Endothelial cell of umbilical vein (primary cell): ENCODE results near the gene RASGRP1. TPM values are rescaled to one million over a fixed set of nuclear protein-coding genes. Genes with fewer than 3 reads are reported as not detected.

Experiments used
- BruUV-seq: library from RNA; stranded (reverse); fragments of 400-500 nt; replicated peaks from 2 replicates; lab custom pipeline; 2021; lab: Mats Ljungman, UMichigan
- CTCF ChIA-PET: fragments of 300-600, 350-600 bp; sonication (Branson Sonifier 250); formaldehyde crosslinking; loops from one replicate; lab custom pipeline; 2021; ENCODE audit warnings: antibody characterized with exemption, inconsistent platforms; lab: Charles Lee
- POLR2A ChIA-PET: fragments of 300-600, 350-600 bp; sonication (Branson Sonifier 250); formaldehyde crosslinking; loops from one replicate; lab custom pipeline; 2021; ENCODE audit warnings: antibody characterized with exemption, inconsistent platforms; lab: Charles Lee
- DNase-seq: peaks from one replicate; pipeline ENCODE4 v3.0.0-alpha.2; 2011; ENCODE audit warnings: low read depth, low spot score
- FAIRE-seq: peaks from 2 replicates; lab custom pipeline; 2011; peaks lifted over from hg19 to GRCh38; lab: Jason Lieb, UNC
- H2AFZ ChIP-seq: 2 replicates; pipeline ENCODE4 v1.6.0; 2012; ENCODE audit warnings: low read depth, low read length, control low read depth, inconsistent platforms
- H3K27ac ChIP-seq: 2 replicates; pipeline ENCODE4 v1.5.1; 2011; ENCODE audit warnings: low read depth, mild to moderate bottlenecking, control low read depth, low read length, moderate library complexity; ENCODE audit not compliant: insufficient read depth
- H3K27me3 ChIP-seq, 2 experiments: 2 replicates each; pipeline versions ENCODE4 v1.6.0 to v1.6.1; 2011; ENCODE audit warnings: low read length in 2 of 2, mixed read lengths in 1 of 2; ENCODE audit not compliant: control insufficient read depth in 2 of 2, insufficient read depth in 2 of 2
- H3K36me3 ChIP-seq, 2 experiments: 2 replicates in 1 of 2; 3 replicates in 1 of 2; pipeline ENCODE4 v1.5.1; 2011; ENCODE audit warnings: low read length in 2 of 2, mild to moderate bottlenecking in 1 of 2, moderate library complexity in 1 of 2; ENCODE audit not compliant: control insufficient read depth in 2 of 2, insufficient read depth in 2 of 2; ENCODE audit errors: extremely low read depth in 1 of 2
- H3K4me1 ChIP-seq: 3 replicates; pipeline ENCODE4 v1.5.1; 2011; ENCODE audit warnings: mild to moderate bottlenecking, low read length; ENCODE audit not compliant: control insufficient read depth, insufficient read depth; ENCODE audit errors: extremely low read depth
- H3K4me2 ChIP-seq: 2 replicates; pipeline ENCODE4 v1.6.1; 2011; ENCODE audit warnings: low read length, control low read depth, mixed read lengths; ENCODE audit not compliant: insufficient read depth
- H3K4me3 ChIP-seq, 3 experiments: fragments of 200-600 bp in 1 of 3; sonication (generic), shearing (Covaris generic) in 1 of 3; replicated peaks in 1 of 3; 2 replicates each; pipeline ENCODE4 v1.5.1; 2011 to 2016; ENCODE audit warnings: control low read depth in 3 of 3, low read length in 3 of 3, mild to moderate bottlenecking in 2 of 3, inconsistent platforms in 1 of 3, low read depth in 1 of 3, moderate library complexity in 1 of 3; ENCODE audit not compliant: insufficient read depth in 1 of 3
- H3K79me2 ChIP-seq: 2 replicates; pipeline ENCODE4 v1.6.0; 2012; ENCODE audit warnings: low read length, inconsistent platforms; ENCODE audit not compliant: control insufficient read depth, insufficient read depth
- H3K9ac ChIP-seq: replicated peaks from 2 replicates; pipeline ENCODE3; 2011; ENCODE audit warnings: low read length, control low read depth; ENCODE audit not compliant: insufficient read depth; ENCODE audit errors: extremely low read depth
- H3K9me1 ChIP-seq: replicated peaks from 3 replicates; pipeline ENCODE4 v1.6.0; 2011; ENCODE audit warnings: mild to moderate bottlenecking, low read length; ENCODE audit not compliant: control insufficient read depth, insufficient read depth; ENCODE audit errors: extremely low read depth
- H3K9me3 ChIP-seq: replicated peaks from 2 replicates; pipeline ENCODE4 v1.5.1; 2012; ENCODE audit warnings: low read length, inconsistent platforms; ENCODE audit not compliant: control insufficient read depth, insufficient read depth
- H4K20me1 ChIP-seq: replicated peaks from 2 replicates; pipeline ENCODE3; 2011; ENCODE audit warnings: mild to moderate bottlenecking, low read length; ENCODE audit not compliant: control insufficient read depth, insufficient read depth; ENCODE audit errors: extremely low read depth
- EZH2 ChIP-seq: IDR thresholded peaks from 2 replicates; pipeline ENCODE4 v1.6.1; 2012; ENCODE audit warnings: borderline replicate concordance, low read depth, mild to moderate bottlenecking, moderate library complexity, low read length, inconsistent platforms; ENCODE audit not compliant: severe bottlenecking
- GATA2 ChIP-seq: IDR thresholded peaks from 2 replicates; pipeline ENCODE4 v1.7.0; 2011; ENCODE audit warnings: low read depth, mild to moderate bottlenecking, moderate library complexity, mixed read lengths, low read length; ENCODE audit not compliant: insufficient read length, insufficient read depth
- POLR2A ChIP-seq: IDR thresholded peaks from 2 replicates; pipeline ENCODE4 v1.6.1; 2012; ENCODE audit warnings: low read depth, mild to moderate bottlenecking, control low read depth, low read length
- POLR2AphosphoS5 ChIP-seq: IDR thresholded peaks from 2 replicates; pipeline ENCODE4 v1.6.1; 2012; ENCODE audit warnings: low read depth, mild to moderate bottlenecking, control low read depth, low read length, moderate library complexity; ENCODE audit not compliant: insufficient read depth
- dilution Hi-C: fragments of 300-500 bp; cut with MboI; formaldehyde crosslinking; loops from one replicate; pipeline ENCODE4 v1.15.0; 2019; ENCODE audit warnings: low sequenced_read_pairs; ENCODE audit not compliant: extremely low pct_ligation_motif_present
- intact Hi-C: fragments of 100-400 bp; cut with micrococcal nuclease; formaldehyde crosslinking; loops from one replicate; pipeline ENCODE4 v1.10.0; 2022
- polyA plus RNA-seq, 4 experiments: library from polyadenylated mRNA; depleted of rRNA in 3 of 4; stranded (reverse) in 3 of 4; unstranded in 1 of 4; fragments of >200 nt; gene quantifications; 2 replicates each; pipeline versions ENCODE4 v1.2.1 to v1.2.3, GENCODE V29; 2011 to 2012; ENCODE audit warnings: missing spikeins in 1 of 4
- total RNA-seq: library from RNA; stranded (reverse); gene quantifications from 2 replicates; pipeline ENCODE4 v1.2.3, GENCODE V29; 2021
- TF ChIP-seq, protein P1 (sequence below): IDR thresholded peaks from 2 replicates; pipeline ENCODE4 v1.6.1; 2011; ENCODE audit not compliant: insufficient read depth, insufficient read length
- TF ChIP-seq, protein P2 (sequence below), 2 donors: IDR thresholded peaks; 1 replicate in 1 of 2; 2 replicates in 1 of 2; pipeline ENCODE4 v1.5.1; 2011; ENCODE audit warnings: low read length in 2 of 2, mild to moderate bottlenecking in 2 of 2, moderate library complexity in 2 of 2, control low read depth in 1 of 2, inconsistent platforms in 1 of 2, low read depth in 1 of 2; ENCODE audit not compliant: insufficient read depth in 1 of 2; ENCODE audit errors: extremely low read depth in 1 of 2

The RASGRP1 gene
- total and polyA plus RNA-seq, 2 donors (not counting 3 experiments of a cell fraction or from before 2014, with no cell fraction given) = 0.15 to 0.38 TPM

- Histone ChIP-seq H3K27me3 (peaks cover 12 to 20% of the 10 kb centered on the region in 2 experiments), H4K20me1 (no peaks in the 10 kb centered on the region), H3K9me1 (no peaks in the 10 kb centered on the region), H3K27ac (no peak overlapping the region), H3K79me2 (no peaks in the 10 kb centered on the region), H2AFZ (no peak overlapping the region), H3K4me3 (no peak overlapping the region), H3K4me2 (no peak overlapping the region), H3K9ac (no peak overlapping the region), H3K36me3 (no peaks in the 10 kb centered on the region), H3K4me1 (no peaks in the 10 kb centered on the region), H3K9me3 (no peaks in the 10 kb centered on the region)
- intact Hi-C loops (no loop called here), dilution Hi-C loops (no loop called here)
- POLR2A ChIA-PET = no interaction called here
- CTCF ChIA-PET = interaction anchor here (0.8 kb wide), 1 partner anchor 9 kb away, joined by 3 read pairs; no protein-coding TSS in a partner anchor
- BruUV-seq = no TSS peak
- FAIRE-seq (no peak), DNase-seq (no peak)
- TF ChIP-seq POLR2AphosphoS5 (no peak), GATA2 (no peak), POLR2A (no peak), EZH2 (no peak)
- TF ChIP-seq, protein P1, sequence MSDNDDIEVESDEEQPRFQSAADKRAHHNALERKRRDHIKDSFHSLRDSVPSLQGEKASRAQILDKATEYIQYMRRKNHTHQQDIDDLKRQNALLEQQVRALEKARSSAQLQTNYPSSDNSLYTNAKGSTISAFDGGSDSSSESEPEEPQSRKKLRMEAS = no peak
- TF ChIP-seq, protein P2, sequence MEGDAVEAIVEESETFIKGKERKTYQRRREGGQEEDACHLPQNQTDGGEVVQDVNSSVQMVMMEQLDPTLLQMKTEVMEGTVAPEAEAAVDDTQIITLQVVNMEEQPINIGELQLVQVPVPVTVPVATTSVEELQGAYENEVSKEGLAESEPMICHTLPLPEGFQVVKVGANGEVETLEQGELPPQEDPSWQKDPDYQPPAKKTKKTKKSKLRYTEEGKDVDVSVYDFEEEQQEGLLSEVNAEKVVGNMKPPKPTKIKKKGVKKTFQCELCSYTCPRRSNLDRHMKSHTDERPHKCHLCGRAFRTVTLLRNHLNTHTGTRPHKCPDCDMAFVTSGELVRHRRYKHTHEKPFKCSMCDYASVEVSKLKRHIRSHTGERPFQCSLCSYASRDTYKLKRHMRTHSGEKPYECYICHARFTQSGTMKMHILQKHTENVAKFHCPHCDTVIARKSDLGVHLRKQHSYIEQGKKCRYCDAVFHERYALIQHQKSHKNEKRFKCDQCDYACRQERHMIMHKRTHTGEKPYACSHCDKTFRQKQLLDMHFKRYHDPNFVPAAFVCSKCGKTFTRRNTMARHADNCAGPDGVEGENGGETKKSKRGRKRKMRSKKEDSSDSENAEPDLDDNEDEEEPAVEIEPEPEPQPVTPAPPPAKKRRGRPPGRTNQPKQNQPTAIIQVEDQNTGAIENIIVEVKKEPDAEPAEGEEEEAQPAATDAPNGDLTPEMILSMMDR (IDR thresholded peaks at IDR 0.05; ENCODE audit: extremely low read depth in 1 of 2, insufficient read depth in 1 of 2, low read depth in 1 of 2, low read length in 2 of 2) = no peak
These were observed 31.9 kb downstream of the RASGRP1 start for GRCh38 chr15:38532728-38533127.
